Neural cell (in vitro differentiated cells): ENCODE results near the gene NOS1AP.

ENCODE experiments used
- CTCF ChIP-seq: fragments of 450-650 bp; IDR thresholded peaks from 2 replicates; pipeline ENCODE4 v1.5.1; 2014; ENCODE audit warnings: antibody characterized with exemption, mild to moderate bottlenecking, moderate library complexity; ENCODE audit not compliant: poor library complexity, severe bottlenecking
- EP300 ChIP-seq: fragments of 450-650 bp; conservative IDR thresholded peaks from 2 replicates; pipeline ENCODE4 v1.6.1; 2014; ENCODE audit warnings: antibody characterized with exemption, mild to moderate bottlenecking, moderate library complexity; ENCODE audit not compliant: poor library complexity, severe bottlenecking
- EZH2 ChIP-seq: fragments of 200-600, 300-800 bp; shearing (Covaris generic), sonication (generic); IDR thresholded peaks from 2 replicates; pipeline ENCODE4 v1.6.1; 2014; ENCODE audit warnings: antibody characterized with exemption, low read length, borderline replicate concordance, mild to moderate bottlenecking; ENCODE audit not compliant: insufficient read depth, poor library complexity, severe bottlenecking
- REST ChIP-seq: IDR thresholded peaks from 2 replicates; pipeline ENCODE4 v1.6.1; 2012; ENCODE audit warnings: borderline replicate concordance
- SMC3 ChIP-seq: fragments of 450-650 bp; conservative IDR thresholded peaks from 2 replicates; pipeline ENCODE4 v1.6.1; 2014; ENCODE audit warnings: antibody characterized with exemption, mild to moderate bottlenecking, moderate library complexity; ENCODE audit not compliant: poor library complexity
- TAF1 ChIP-seq: IDR thresholded peaks from 2 replicates; pipeline ENCODE4 v1.6.1; 2012; ENCODE audit warnings: low read depth

- TF ChIP-seq EZH2 = no peak
- TF ChIP-seq EP300 = no peak
- TF ChIP-seq REST = no peak
- TF ChIP-seq CTCF = no peak
- TF ChIP-seq TAF1 = no peak
- no peak for TF ChIP-seq SMC3
Measured at GRCh38 chr1:162038624-162039023, 30.9 kb upstream of the NOS1AP start.
